ENCODE data around the gene CHKA.
A peak's percentile ranks its signal among the peaks of the same experiment; 100 is the strongest.

The CHKA gene

GRCh38 chr11:68032997-68033707 is 88.0 kb downstream of the CHKA start:
- TF ChIP-seq RAD21 (IDR thresholded peaks at IDR 0.05; ENCODE audit: low read depth) = no peak
- TF ChIP-seq CREB1 (IDR thresholded peaks at IDR 0.05; ENCODE audit: low read depth) = no peak
- no peak for TF ChIP-seq EP300 (IDR thresholded peaks at IDR 0.05; ENCODE audit: borderline replicate concordance)
- no peak for TF ChIP-seq NFIC (IDR thresholded peaks at IDR 0.05)
- no peak for TF ChIP-seq TEAD4 (IDR thresholded peaks at IDR 0.05)
- TF ChIP-seq TAF1 (IDR thresholded peaks at IDR 0.05; ENCODE audit: low read depth) = no peak

GRCh38 chr11:68032003-68032402 is 89.2 kb downstream of the CHKA start:
- TF ChIP-seq CEBPB (IDR thresholded peaks at IDR 0.05) = no peak
- TF ChIP-seq NFIC (IDR thresholded peaks at IDR 0.05) = no peak
- no peak for TF ChIP-seq EP300 (IDR thresholded peaks at IDR 0.05; ENCODE audit: borderline replicate concordance)
- TF ChIP-seq USF1 (IDR thresholded peaks at IDR 0.05) = no peak
- no peak for TF ChIP-seq MAX (IDR thresholded peaks at IDR 0.05)
- no peak for TF ChIP-seq RAD21 (IDR thresholded peaks at IDR 0.05; ENCODE audit: low read depth)
- no peak for TF ChIP-seq TAF1 (IDR thresholded peaks at IDR 0.05; ENCODE audit: low read depth)
- no peak for TF ChIP-seq FOXM1 (IDR thresholded peaks at IDR 0.05; ENCODE audit: borderline replicate concordance, low read depth)
- no peak for TF ChIP-seq REST (IDR thresholded peaks at IDR 0.05; ENCODE audit: low read depth)
- TF ChIP-seq TEAD4 (IDR thresholded peaks at IDR 0.05) = no peak
- no peak for TF ChIP-seq EGR1 (IDR thresholded peaks at IDR 0.05)
- no peak for TF ChIP-seq ZBTB7A (IDR thresholded peaks at IDR 0.05; ENCODE audit: low read depth)
- no peak for TF ChIP-seq TCF12 (IDR thresholded peaks at IDR 0.05; ENCODE audit: low read depth)
- TF ChIP-seq CREB1 (IDR thresholded peaks at IDR 0.05; ENCODE audit: low read depth) = no peak
- TF ChIP-seq YY1 (IDR thresholded peaks at IDR 0.05; ENCODE audit: low read depth) = no peak

GRCh38 chr11:68031144-68031464 is 90.1 kb downstream of the CHKA start:
- TF ChIP-seq REST (IDR thresholded peaks at IDR 0.05; ENCODE audit: low read depth) (no peak), ZBTB7A (IDR thresholded peaks at IDR 0.05; ENCODE audit: low read depth) (no peak), EP300 (IDR thresholded peaks at IDR 0.05; ENCODE audit: borderline replicate concordance) (no peak), TEAD4 (IDR thresholded peaks at IDR 0.05) (no peak), EGR1 (IDR thresholded peaks at IDR 0.05) (no peak), USF1 (IDR thresholded peaks at IDR 0.05) (no peak), CEBPB (IDR thresholded peaks at IDR 0.05) (no peak), YY1 (IDR thresholded peaks at IDR 0.05; ENCODE audit: low read depth) (no peak), RAD21 (IDR thresholded peaks at IDR 0.05; ENCODE audit: low read depth) (no peak)

- no peak for TF ChIP-seq EGR1 (IDR thresholded peaks at IDR 0.05)
- TF ChIP-seq REST (IDR thresholded peaks at IDR 0.05; ENCODE audit: low read depth) = no peak
- TF ChIP-seq RAD21 (IDR thresholded peaks at IDR 0.05; ENCODE audit: low read depth) = no peak
- peak; percentile 25; the same call in 1 of the 2 replicates for TF ChIP-seq TCF12 (IDR thresholded peaks at IDR 0.05; ENCODE audit: low read depth)
- no peak for TF ChIP-seq USF1 (IDR thresholded peaks at IDR 0.05)
- TF ChIP-seq ZBTB7A (IDR thresholded peaks at IDR 0.05; ENCODE audit: low read depth) = peak; percentile 89; the same call in 1 of the 2 replicates
- no peak for TF ChIP-seq CREB1 (IDR thresholded peaks at IDR 0.05; ENCODE audit: low read depth)
- TF ChIP-seq MAX (IDR thresholded peaks at IDR 0.05) = peak; percentile 76
- TF ChIP-seq YY1 (IDR thresholded peaks at IDR 0.05; ENCODE audit: low read depth) = peak; percentile 89
- TF ChIP-seq TAF1 (IDR thresholded peaks at IDR 0.05; ENCODE audit: low read depth) = peak; percentile 70
- no peak for TF ChIP-seq TEAD4 (IDR thresholded peaks at IDR 0.05)
- TF ChIP-seq NFIC (IDR thresholded peaks at IDR 0.05) = 0 out of 2 replicates have a peak, but pooled peaks have one; percentile 20
- no peak for TF ChIP-seq CEBPB (IDR thresholded peaks at IDR 0.05)
- TF ChIP-seq FOXM1 (IDR thresholded peaks at IDR 0.05; ENCODE audit: borderline replicate concordance, low read depth) = no peak
- no peak for TF ChIP-seq EP300 (IDR thresholded peaks at IDR 0.05; ENCODE audit: borderline replicate concordance)
These were observed 90.7 kb downstream of the CHKA start, which contains the start of gene NDUFS8 for GRCh38 chr11:68030318-68031143. NDUFS8 (plus strand) TSS chr11:68030681; CDS start chr11:68032152, 1,471 bp downstream.
